GM19438 (cell line): ENCODE data around the gene TM9SF2.
"Not testable (repeated sequence)": the region's sequence is repeated elsewhere in the genome, so short reads cannot be mapped to it uniquely, and the experiment has no call there.

ENCODE experiments used
- ATAC-seq: cut with Tn5 transposase; IDR thresholded peaks from one replicate; pipeline ENCODE4 v1.9.1; 2021; ENCODE audit warnings: low read depth; ENCODE audit not compliant: unreplicated experiment

Gene TM9SF2

GRCh38 chr13:99527301-99527700, 26.0 kb downstream of the TM9SF2 start:
- no peak for ATAC-seq

- ATAC-seq = peak; percentile 66
These were observed 27.3 kb downstream of the TM9SF2 start for GRCh38 chr13:99528547-99528946.

- ATAC-seq = no peak
These were observed 34.8 kb downstream of the TM9SF2 start for GRCh38 chr13:99536023-99536422.

- ATAC-seq = no peak
These were observed 39.3 kb downstream of the TM9SF2 start for GRCh38 chr13:99540530-99540929.

- peak; percentile 92 for ATAC-seq
These were observed 41.6 kb downstream of the TM9SF2 start for GRCh38 chr13:99542788-99543406.

- ATAC-seq = no peak
These were observed 44.1 kb downstream of the TM9SF2 start for GRCh38 chr13:99545361-99545760.

- ATAC-seq = no peak
These were observed 44.7 kb downstream of the TM9SF2 start for GRCh38 chr13:99545979-99546378.

GRCh38 chr13:99546878-99547277, 45.6 kb downstream of the TM9SF2 start:
- no peak for ATAC-seq

- peak; percentile 50 for ATAC-seq
These were observed 47.2 kb downstream of the TM9SF2 start for GRCh38 chr13:99548448-99548847.

GRCh38 chr13:99553033-99553432, 51.8 kb downstream of the TM9SF2 start:
- no peak for ATAC-seq

GRCh38 chr13:99555149-99555548, 53.9 kb downstream of the TM9SF2 start:
- no peak for ATAC-seq

GRCh38 chr13:99556867-99557443, 55.7 kb downstream of the TM9SF2 start:
- no peak for ATAC-seq

GRCh38 chr13:99558570-99559180, 57.4 kb downstream of the TM9SF2 start:
- ATAC-seq = no peak

GRCh38 chr13:99559560-99559959, 58.3 kb downstream of the TM9SF2 start:
- no peak for ATAC-seq

GRCh38 chr13:99563404-99563803, 62.1 kb downstream of the TM9SF2 start:
- no peak for ATAC-seq

GRCh38 chr13:99564386-99564785, 63.1 kb downstream of the TM9SF2 start:
- ATAC-seq = no peak

- ATAC-seq = no peak
These were observed 64.3 kb downstream of the TM9SF2 start for GRCh38 chr13:99565478-99566124.

GRCh38 chr13:99566125-99567083, 65.1 kb downstream of the TM9SF2 start:
- no peak for ATAC-seq

GRCh38 chr13:99568901-99569300, 67.6 kb downstream of the TM9SF2 start:
- ATAC-seq = not testable (repeated sequence)

- no peak for ATAC-seq
These were observed 70.9 kb downstream of the TM9SF2 start for GRCh38 chr13:99572131-99572530.

- ATAC-seq = no peak
These were observed 71.6 kb downstream of the TM9SF2 start for GRCh38 chr13:99572921-99573320.
